ENCODE results near the gene NWD2.

The NWD2 gene

GRCh38 chr4:37450309-37450708 is 205.8 kb downstream of the NWD2 start:
- TF ChIP-seq Cebpa-rat (IDR thresholded peaks at IDR 0.05) = no peak
- no peak overlapping the region for H3K9ac ChIP-seq

DNA sequence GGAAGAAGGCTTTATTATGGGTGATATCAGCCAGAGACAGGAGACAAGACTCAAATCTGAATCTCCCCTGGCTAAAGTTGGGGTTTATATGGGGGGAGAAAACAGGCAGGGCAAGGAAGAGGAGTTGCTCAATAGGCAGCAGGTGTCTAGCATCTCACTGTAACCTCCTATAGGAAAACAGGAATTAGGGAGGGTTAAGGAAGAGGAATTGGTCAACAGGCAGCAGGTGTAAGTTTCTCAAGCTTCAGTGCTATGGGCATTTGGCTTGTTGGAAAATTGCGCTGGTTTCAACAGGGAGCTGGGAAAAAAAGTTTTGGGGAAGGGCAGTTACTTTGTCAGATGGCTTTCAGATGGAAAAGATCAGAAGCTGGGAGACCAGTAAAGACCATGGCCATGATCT is 206.4 kb downstream of the NWD2 start:
- no peaks in the 10 kb centered on the region for H4K20me1 ChIP-seq
- TF ChIP-seq Cebpa-rat (IDR thresholded peaks at IDR 0.05) = no peak
- H3K4me2 ChIP-seq = no peak overlapping the region
- no peak overlapping the region for H3K27ac ChIP-seq
- H3K4me3 ChIP-seq = no peak overlapping the region
- no peaks in the 10 kb centered on the region for H3K4me1 ChIP-seq
- H3K9me3 ChIP-seq (replicated peaks in 1 of 11) = peaks cover 6 to 14% (median 10%) of the 10 kb centered on the region in 11 experiments; a peak in 19 of 22 replicates
- no peaks in the 10 kb centered on the region for H3K27me3 ChIP-seq
- H3K9ac ChIP-seq = no peak overlapping the region
- H3K36me3 ChIP-seq = no peaks in the 10 kb centered on the region

More at GRCh38 chr4:37450309-37450708, 205.8 kb downstream of the NWD2 start:
- Histone ChIP-seq H3K27me3 (no peaks in the 10 kb centered on the region), H3K4me3 (no peak overlapping the region), H3K36me3 (no peaks in the 10 kb centered on the region), H3K9me3 (replicated peaks in 1 of 11) (peaks cover 6 to 14% (median 10%) of the 10 kb centered on the region in 11 experiments; a peak in 19 of 22 replicates), H3K4me2 (no peak overlapping the region), H3K27ac (no peak overlapping the region), H4K20me1 (no peaks in the 10 kb centered on the region), H3K4me1 (no peaks in the 10 kb centered on the region)

GRCh38 chr4:37451656-37452055 is 207.1 kb downstream of the NWD2 start:
- Histone ChIP-seq H3K4me1 (no peaks in the 10 kb centered on the region), H3K9me3 (replicated peaks in 1 of 11) (peaks cover 6 to 14% (median 10%) of the 10 kb centered on the region in 11 experiments; a peak in 19 of 22 replicates), H4K20me1 (no peaks in the 10 kb centered on the region), H3K27ac (no peak overlapping the region), H3K27me3 (no peaks in the 10 kb centered on the region), H3K36me3 (no peaks in the 10 kb centered on the region), H3K9ac (no peak overlapping the region), H3K4me3 (no peak overlapping the region), H3K4me2 (no peak overlapping the region)
- TF ChIP-seq Cebpa-rat (IDR thresholded peaks at IDR 0.05) = no peak

DNA sequence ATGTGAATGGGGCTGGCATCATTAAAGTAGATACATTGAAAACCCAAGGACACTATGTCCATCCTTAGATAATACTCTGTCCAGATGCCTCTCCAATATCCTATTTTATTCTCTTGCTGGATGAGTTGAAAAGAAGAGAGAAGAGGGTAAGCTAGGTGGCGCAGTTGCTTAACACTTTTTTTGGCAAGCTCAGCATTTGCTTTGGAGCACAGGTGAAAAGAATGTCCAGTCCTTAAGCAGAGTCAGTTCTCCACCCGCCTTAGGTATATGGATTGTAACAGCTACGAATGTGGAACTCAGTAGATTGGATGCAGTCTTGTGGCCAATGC is 208.4 kb downstream of the NWD2 start:
- H3K4me3 ChIP-seq = no peak overlapping the region
- no peaks in the 10 kb centered on the region for H3K27me3 ChIP-seq

GRCh38 chr4:37453281-37453998 is 208.9 kb downstream of the NWD2 start:
- Histone ChIP-seq H3K27ac (no peak overlapping the region), H3K4me3 (no peak overlapping the region), H3K4me2 (no peak overlapping the region), H3K27me3 (no peaks in the 10 kb centered on the region), H3K4me1 (no peaks in the 10 kb centered on the region), H3K36me3 (no peaks in the 10 kb centered on the region), H3K9ac (no peak overlapping the region), H3K9me3 (replicated peaks in 1 of 11) (peaks cover 6 to 14% (median 10%) of the 10 kb centered on the region in 11 experiments; a peak in 19 of 22 replicates), H4K20me1 (no peaks in the 10 kb centered on the region)
- TF ChIP-seq Cebpa-rat (IDR thresholded peaks at IDR 0.05) = no peak

More for the DNA sequence above, 208.4 kb downstream of the NWD2 start:
- Histone ChIP-seq H3K4me1 (no peaks in the 10 kb centered on the region), H4K20me1 (no peaks in the 10 kb centered on the region), H3K9me3 (replicated peaks in 1 of 11) (peaks cover 6 to 14% (median 10%) of the 10 kb centered on the region in 11 experiments; a peak in 19 of 22 replicates), H3K27ac (no peak overlapping the region), H3K4me2 (no peak overlapping the region), H3K36me3 (no peaks in the 10 kb centered on the region), H3K9ac (no peak overlapping the region)
- no peak for TF ChIP-seq Cebpa-rat (IDR thresholded peaks at IDR 0.05)

GRCh38 chr4:37453999-37454800 is 209.7 kb downstream of the NWD2 start:
- Histone ChIP-seq H4K20me1 (no peaks in the 10 kb centered on the region), H3K4me1 (no peaks in the 10 kb centered on the region), H3K4me3 (no peak overlapping the region), H3K4me2 (no peak overlapping the region), H3K27ac (no peak overlapping the region), H3K9me3 (replicated peaks in 1 of 11) (peaks cover 6 to 14% (median 10%) of the 10 kb centered on the region in 11 experiments; a peak in 19 of 22 replicates), H3K9ac (no peak overlapping the region), H3K36me3 (no peaks in the 10 kb centered on the region), H3K27me3 (no peaks in the 10 kb centered on the region)
- no peak for TF ChIP-seq Cebpa-rat (IDR thresholded peaks at IDR 0.05)

- no peak for TF ChIP-seq Cebpa-rat (IDR thresholded peaks at IDR 0.05)
- no peaks in the 10 kb centered on the region for H3K36me3 ChIP-seq
Observed at GRCh38 chr4:37455301-37456131, 211.0 kb downstream of the NWD2 start.

DNA sequence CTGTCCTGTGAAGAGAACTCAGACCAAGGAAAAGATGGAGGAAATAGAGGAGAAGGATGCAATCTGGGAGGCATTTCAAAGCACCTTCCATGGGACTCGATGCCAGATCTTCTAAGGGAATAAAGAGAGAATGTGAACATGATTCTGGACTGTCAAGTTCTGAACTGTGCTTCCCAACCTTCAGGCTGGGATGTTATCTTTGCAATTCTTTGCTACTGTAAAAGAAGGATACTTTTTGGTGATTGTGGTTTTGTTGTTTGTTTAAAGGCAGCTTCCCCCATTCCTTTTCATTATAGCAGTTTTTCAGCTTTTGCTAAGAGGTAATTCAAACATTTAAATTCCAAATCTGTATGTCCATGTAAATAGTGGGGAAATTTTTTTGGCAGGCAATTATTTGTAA is 217.3 kb downstream of the NWD2 start:
- H3K4me1 ChIP-seq = peaks cover 0 to 16% (median 0%) of the 10 kb centered on the region in 10 experiments; a peak in 6 of 20 replicates
- no peak overlapping the region for H3K4me3 ChIP-seq
- H3K36me3 ChIP-seq = no peaks in the 10 kb centered on the region
- H3K9me3 ChIP-seq (replicated peaks in 1 of 11) = no peaks in the 10 kb centered on the region
- no peak for TF ChIP-seq Cebpa-rat (IDR thresholded peaks at IDR 0.05)
- no peaks in the 10 kb centered on the region for H3K27me3 ChIP-seq
- H3K9ac ChIP-seq = no peak overlapping the region
- no peak overlapping the region for H3K4me2 ChIP-seq
- no peak overlapping the region for H3K27ac ChIP-seq
- no peaks in the 10 kb centered on the region for H4K20me1 ChIP-seq

More at GRCh38 chr4:37455301-37456131, 211.0 kb downstream of the NWD2 start:
- H3K9me3 ChIP-seq (replicated peaks in 1 of 11) = peaks cover 6 to 14% (median 10%) of the 10 kb centered on the region in 11 experiments; a peak in 19 of 22 replicates
- no peaks in the 10 kb centered on the region for H3K4me1 ChIP-seq
- no peak overlapping the region for H3K4me3 ChIP-seq
- H3K27me3 ChIP-seq = no peaks in the 10 kb centered on the region
- no peak overlapping the region for H3K9ac ChIP-seq
- H3K27ac ChIP-seq = no peak overlapping the region
- H3K4me2 ChIP-seq = no peak overlapping the region; a peak in 1 of 22 replicates
- no peaks in the 10 kb centered on the region for H4K20me1 ChIP-seq
